ENCODE measurements around the gene MIP. TPM values are rescaled to one million over a fixed set of nuclear protein-coding genes. Genes with fewer than 3 reads are reported as not detected.

MIP gene
- total and polyA plus RNA-seq, 2 of the 4 experiments (the other 2 are of a cell fraction), result not detected

- intact Hi-C loops (cut with micrococcal nuclease), result no loop called here
- Histone ChIP-seq H3K14ac (replicated peaks; ENCODE audit: low read depth, low read length) (no peak overlapping the region), H3K4me2 (ENCODE audit: low read depth, low read length) (no peak overlapping the region), H2AK5ac (ENCODE audit: low read depth, low read length) (no peak overlapping the region), H3K18ac (ENCODE audit: low read depth, low read length) (no peak overlapping the region), H2BK120ac (ENCODE audit: low read depth, low read length) (no peak overlapping the region), H3K4me1 (ENCODE audit: control insufficient read depth, insufficient read depth, low read length) (no peaks in the 10 kb centered on the region), H3K27ac (ENCODE audit: insufficient read depth, low read length) (no peak overlapping the region), H3K23ac (ENCODE audit: low read depth, low read length) (no peak overlapping the region), H4K5ac (ENCODE audit: low read depth, low read length) (no peak overlapping the region), H3K9ac (ENCODE audit: low read depth, low read length) (no peak overlapping the region), H2BK5ac (ENCODE audit: low read depth, low read length, poor library complexity, severe bottlenecking) (no peak overlapping the region), H3K36me3 (ENCODE audit: control insufficient read depth, insufficient read depth, low read length) (peaks cover 36% of the 10 kb centered on the region), H3K9me1 (ENCODE audit: insufficient read depth, low read length) (peaks cover 4% of the 10 kb centered on the region; the same call in 1 of the 2 replicates), H4K20me1 (ENCODE audit: insufficient read depth, low read length) (no peaks in the 10 kb centered on the region), H4K91ac (ENCODE audit: insufficient read depth, low read depth, low read length) (no peak overlapping the region), H3K56ac (ENCODE audit: extremely low read depth, insufficient read depth, low read length) (no peak overlapping the region), H2BK15ac (ENCODE audit: low read depth, low read length) (no peak overlapping the region), H3K79me1 (ENCODE audit: low read depth in 1 of 2, low read length in 2 of 2) (no peaks in the 10 kb centered on the region), H4K8ac (ENCODE audit: low read depth in 2 of 2, low read length in 2 of 2) (no peak overlapping the region), H2AFZ (replicated peaks; ENCODE audit: low read length, poor library complexity) (no peak overlapping the region), H3K9me3 (ENCODE audit: control insufficient read depth, insufficient read depth, low read length) (no peaks in the 10 kb centered on the region), H3K27me3 (ENCODE audit: control insufficient read depth, insufficient read depth, low read length) (no peaks in the 10 kb centered on the region), H2BK20ac (ENCODE audit: low read depth, low read length) (no peak overlapping the region), H3K4ac (ENCODE audit: low read depth, low read length) (no peak overlapping the region), H2AK9ac (replicated peaks; ENCODE audit: low read depth, low read length, poor library complexity) (no peak overlapping the region), H3K4me3 (ENCODE audit: insufficient read depth, low read depth, low read length) (no peak overlapping the region)
- BruUV-seq (replicated peaks), result no TSS peak
- no peak for TF ChIP-seq MAFK (IDR thresholded peaks at IDR 0.05; ENCODE audit: low read depth, low read length)
- TF ChIP-seq CEBPB (IDR thresholded peaks at IDR 0.05; ENCODE audit: low read depth, low read length), result no peak
- in situ Hi-C loops (cut with MboI; ENCODE audit: low sequenced_read_pairs), result no loop called here
- ATAC-seq (ENCODE audit: low read depth), result no peak
- CTCF ChIA-PET, result interaction anchor here (0.9 kb wide), 1 partner anchor 65 kb away, joined by 3 read pairs; the partner anchor contains the start of gene STAT2
- no CpG with 5 or more reads among the region's 1 CpG for WGBS, 2 experiments (ENCODE audit: extremely low coverage in 2 of 2, insufficient read length in 1 of 2)
- DNase-seq, result no peak
- dilution Hi-C loops (cut with HindIII; ENCODE audit: low sequenced_read_pairs, unreplicated experiment), result no loop called here
- POLR2A ChIA-PET (ENCODE audit: unreplicated experiment), result no interaction called here
Measured at GRCh38 chr12:56425193-56425592, 29.3 kb downstream of the MIP start.
